ENCODE data around the gene IFITM2.
"Not testable (repeated sequence)": the region's sequence is repeated elsewhere in the genome, so short reads cannot be mapped to it uniquely, and the experiment has no call there.

Gene IFITM2

GRCh38 chr11:316031-316701 lies 8.6 kb downstream of the IFITM2 start:
- TF ChIP-seq LEF1 (IDR thresholded peaks at IDR 0.05; ENCODE audit: borderline replicate concordance) (no peak), SUZ12 (IDR thresholded peaks at IDR 0.05) (no peak), L3MBTL2 (conservative IDR thresholded peaks at IDR 0.05) (no peak), SP1 (IDR thresholded peaks at IDR 0.05) (no peak), FOXM1 (IDR thresholded peaks at IDR 0.05; ENCODE audit: borderline replicate concordance) (no peak), FOXK2 (IDR thresholded peaks at IDR 0.05) (no peak), CTBP1 (IDR thresholded peaks at IDR 0.05; ENCODE audit: borderline replicate concordance) (no peak), ELF4 (IDR thresholded peaks at IDR 0.05) (no peak), BHLHE40 (IDR thresholded peaks at IDR 0.05; ENCODE audit: borderline replicate concordance) (no peak), TARDBP (IDR thresholded peaks at IDR 0.05) (no peak), HDGF (IDR thresholded peaks at IDR 0.05; ENCODE audit: borderline replicate concordance) (no peak), ZNF384 (IDR thresholded peaks at IDR 0.05) (no peak), NFRKB (IDR thresholded peaks at IDR 0.05) (no peak), FOXA1 (IDR thresholded peaks at IDR 0.05) (no peak), ARNT (IDR thresholded peaks at IDR 0.05) (no peak)
- TF ChIP-seq, protein P1, sequence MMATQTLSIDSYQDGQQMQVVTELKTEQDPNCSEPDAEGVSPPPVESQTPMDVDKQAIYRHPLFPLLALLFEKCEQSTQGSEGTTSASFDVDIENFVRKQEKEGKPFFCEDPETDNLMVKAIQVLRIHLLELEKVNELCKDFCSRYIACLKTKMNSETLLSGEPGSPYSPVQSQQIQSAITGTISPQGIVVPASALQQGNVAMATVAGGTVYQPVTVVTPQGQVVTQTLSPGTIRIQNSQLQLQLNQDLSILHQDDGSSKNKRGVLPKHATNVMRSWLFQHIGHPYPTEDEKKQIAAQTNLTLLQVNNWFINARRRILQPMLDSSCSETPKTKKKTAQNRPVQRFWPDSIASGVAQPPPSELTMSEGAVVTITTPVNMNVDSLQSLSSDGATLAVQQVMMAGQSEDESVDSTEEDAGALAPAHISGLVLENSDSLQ (IDR thresholded peaks at IDR 0.05), result no peak
- POLR2A ChIA-PET, result interaction anchor here (1.6 kb wide), 1 partner anchor 13 kb away, joined by 5 read pairs; no protein-coding TSS in a partner anchor
- DNase-seq (ENCODE audit: extremely low spot score), result no peak
- CTCF ChIA-PET, result interaction anchor here (0.7 kb wide), 1 partner anchor 133 kb away, joined by 3 read pairs; no protein-coding TSS in a partner anchor

DNA sequence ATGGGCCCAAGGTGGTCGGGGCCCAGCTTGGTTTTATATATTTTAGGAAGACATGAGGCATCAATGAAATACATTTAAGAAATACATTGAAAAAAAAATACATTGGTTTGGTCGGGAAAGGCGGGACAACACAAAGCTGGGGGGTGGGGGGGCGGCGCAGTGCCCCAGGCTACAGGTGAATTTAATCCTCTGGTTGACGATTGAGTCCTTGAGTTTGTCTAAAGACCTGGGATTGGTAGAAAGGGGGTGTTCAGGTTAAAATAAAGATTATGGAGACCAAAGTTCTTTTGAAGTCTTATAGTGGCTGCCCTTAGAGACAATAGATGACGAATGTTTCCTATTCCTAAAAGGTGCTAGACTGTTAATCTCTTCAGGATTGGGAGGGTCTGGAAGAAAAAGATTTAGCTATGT lies 9.3 kb downstream of the IFITM2 start:
- TF ChIP-seq FOXA1 (IDR thresholded peaks at IDR 0.05), result no peak
- no peak for DNase-seq (ENCODE audit: extremely low spot score)
- ChIA-PET POLR2A (interaction anchor here (0.9 to 1.6 kb wide), 5 partner anchors 9 to 131 kb away, joined by 3 to 5 read pairs (median 4); partner anchors contain the start of genes BET1L, IFITM2 and RIC8A), CTCF (interaction anchor here (0.7 kb wide), 2 partner anchors 72 to 132 kb away, joined by 3 read pairs; no protein-coding TSS in a partner anchor)

DNA sequence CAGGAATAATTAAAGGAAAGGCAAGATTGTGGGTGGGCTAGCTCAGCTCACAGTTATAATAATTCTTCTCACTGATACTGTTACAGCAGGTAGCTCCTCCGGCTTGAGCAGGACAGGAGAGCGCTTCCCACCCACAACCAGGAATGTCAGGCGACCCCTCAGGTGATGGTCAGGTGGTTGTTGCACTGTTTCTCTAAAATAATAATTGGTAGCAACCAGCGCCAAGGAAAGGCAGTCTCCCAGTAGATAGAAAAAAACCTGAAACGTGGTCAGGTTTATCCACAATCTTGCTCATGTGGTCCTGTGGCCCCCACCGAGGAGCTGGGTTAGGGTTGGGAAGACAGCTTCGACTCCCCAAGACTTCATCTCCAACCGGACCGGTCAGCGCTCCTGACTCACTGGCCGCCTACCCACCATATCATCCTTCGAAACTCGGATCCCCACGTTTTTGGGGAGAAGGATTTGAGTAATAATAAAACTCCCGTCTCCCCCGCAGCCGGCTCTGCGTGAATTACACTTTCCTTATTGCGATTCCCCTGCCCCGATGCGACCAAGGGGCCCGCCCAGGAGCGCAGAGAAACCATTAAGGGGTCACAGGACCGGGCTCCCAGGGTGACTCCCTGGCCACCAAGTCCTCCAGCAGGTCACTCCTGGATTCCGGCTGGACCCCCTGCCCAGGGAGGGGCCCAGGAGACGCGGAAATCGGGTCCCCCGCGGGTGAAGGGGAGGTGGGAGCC lies 10.2 kb downstream of the IFITM2 start:
- DNase-seq (ENCODE audit: extremely low spot score); CTCF ChIA-PET: not testable (repeated sequence)
- POLR2A ChIA-PET, result interaction anchor here (0.9 to 1.6 kb wide), 5 partner anchors 10 to 130 kb away, joined by 3 to 5 read pairs (median 4); partner anchors contain the start of genes BET1L, IFITM2 and RIC8A

GRCh38 chr11:318405-319120 lies 10.9 kb downstream of the IFITM2 start:
- DNase-seq (ENCODE audit: extremely low spot score); CTCF ChIA-PET: not testable (repeated sequence)
- POLR2A ChIA-PET, result interaction anchor here (1.2 kb wide), 1 partner anchor 11 kb away, joined by 3 read pairs; the partner anchor contains the start of gene IFITM2

DNA sequence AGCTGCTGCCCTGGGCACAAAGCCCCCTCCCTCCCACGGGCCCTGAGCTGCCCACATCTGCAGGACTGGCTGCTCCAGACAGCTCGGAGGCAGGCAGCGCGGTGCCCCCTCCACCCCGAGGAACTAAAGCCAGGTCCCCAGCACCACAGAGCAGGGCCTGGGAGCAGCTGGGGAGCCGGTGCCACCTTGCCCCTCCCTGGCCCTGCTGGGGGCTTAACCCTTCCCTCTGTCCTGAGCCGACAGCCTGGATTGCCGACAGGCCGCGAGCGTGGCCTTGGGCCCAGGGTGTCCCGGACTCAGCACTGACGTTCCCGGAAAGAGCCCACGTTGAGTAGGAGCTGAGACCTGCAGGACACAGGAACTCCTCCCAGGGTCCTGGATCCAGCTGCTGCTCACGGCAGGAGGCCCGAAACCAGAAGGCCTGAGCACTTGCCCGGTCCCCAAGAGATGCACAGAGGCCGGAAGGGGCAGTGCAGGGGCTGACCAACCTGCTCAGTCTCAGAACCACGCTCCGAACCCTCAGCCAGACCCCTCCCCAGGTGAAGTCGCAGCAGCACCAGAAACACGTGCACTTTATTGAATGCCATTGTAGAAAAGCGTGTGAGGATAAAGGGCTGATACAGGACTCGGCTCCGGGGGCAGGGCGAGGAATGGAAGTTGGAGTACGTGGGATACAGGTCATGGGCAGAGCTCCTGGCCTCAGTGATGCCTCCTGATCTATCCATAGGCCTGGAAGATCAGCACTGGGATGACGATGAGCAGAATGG lies 11.7 kb downstream of the IFITM2 start:
- CTCF ChIA-PET, result interaction anchor here (0.6 kb wide), 1 partner anchor 328 kb away, joined by 5 read pairs; no protein-coding TSS in a partner anchor
- POLR2A ChIA-PET; DNase-seq (ENCODE audit: extremely low spot score): not testable (repeated sequence)

- POLR2A ChIA-PET; DNase-seq (ENCODE audit: extremely low spot score); CTCF ChIA-PET: not testable (repeated sequence)
These were observed 12.3 kb downstream of the IFITM2 start for GRCh38 chr11:319888-320273.

GRCh38 chr11:324156-324555 lies 16.5 kb downstream of the IFITM2 start:
- POLR2A ChIA-PET, result no interaction called here
- DNase-seq (ENCODE audit: extremely low spot score), result no peak
- CTCF ChIA-PET, result no interaction called here
- TF ChIP-seq TARDBP (IDR thresholded peaks at IDR 0.05) (no peak), NFRKB (IDR thresholded peaks at IDR 0.05) (no peak), ARNT (IDR thresholded peaks at IDR 0.05) (no peak), BHLHE40 (IDR thresholded peaks at IDR 0.05; ENCODE audit: borderline replicate concordance) (no peak), LEF1 (IDR thresholded peaks at IDR 0.05; ENCODE audit: borderline replicate concordance) (no peak), FOXA1 (IDR thresholded peaks at IDR 0.05) (no peak), FOXM1 (IDR thresholded peaks at IDR 0.05; ENCODE audit: borderline replicate concordance) (no peak), SP1 (IDR thresholded peaks at IDR 0.05) (no peak), CTBP1 (IDR thresholded peaks at IDR 0.05; ENCODE audit: borderline replicate concordance) (no peak), SUZ12 (IDR thresholded peaks at IDR 0.05) (no peak), L3MBTL2 (conservative IDR thresholded peaks at IDR 0.05) (no peak), HDGF (IDR thresholded peaks at IDR 0.05; ENCODE audit: borderline replicate concordance) (no peak), ZNF384 (IDR thresholded peaks at IDR 0.05) (no peak), FOXK2 (IDR thresholded peaks at IDR 0.05) (no peak), ELF4 (IDR thresholded peaks at IDR 0.05) (no peak)
- TF ChIP-seq, protein P1 (IDR thresholded peaks at IDR 0.05), result no peak

DNA sequence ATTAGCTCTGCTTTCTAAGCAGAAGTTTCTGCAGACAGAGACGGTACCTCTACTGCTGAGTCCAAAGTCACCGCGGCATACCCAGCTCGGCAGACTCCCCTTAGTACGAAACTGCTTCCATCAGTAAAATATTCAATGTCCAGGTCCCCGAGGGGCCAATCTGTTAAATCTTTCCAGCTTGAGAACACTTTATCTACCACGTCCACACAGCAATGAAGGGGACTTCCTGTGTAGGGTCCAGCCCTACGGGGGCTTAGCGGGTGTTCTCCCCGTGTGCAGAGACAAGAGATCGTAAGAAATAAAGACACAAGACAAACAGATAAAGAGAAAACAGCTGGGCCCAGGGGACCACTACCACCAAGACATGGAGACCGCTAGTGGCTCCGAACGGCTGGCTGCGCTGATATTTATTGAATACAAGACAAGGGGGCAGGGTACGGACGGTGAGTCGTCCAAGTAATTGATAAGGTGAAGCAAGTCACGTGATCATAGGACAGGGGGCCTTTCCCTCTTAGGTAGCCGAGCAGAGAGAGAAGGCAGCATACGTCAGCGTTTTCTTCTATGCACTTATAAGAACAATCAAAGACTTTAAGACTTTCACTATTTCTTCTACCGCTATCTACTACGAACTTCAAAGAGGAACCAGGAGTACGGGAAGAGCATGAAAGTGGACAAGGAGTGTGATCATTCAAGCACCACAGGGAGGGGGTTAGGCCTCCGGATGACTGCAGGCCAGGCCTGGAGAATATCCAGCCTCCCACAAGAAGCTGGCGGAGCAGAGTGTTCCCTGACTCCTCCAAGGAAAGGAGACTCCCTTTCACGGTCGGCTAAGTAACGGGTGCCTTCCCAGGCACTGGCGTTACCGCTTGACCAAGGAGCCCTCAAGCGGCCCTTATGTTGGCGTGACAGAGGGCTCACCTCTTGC lies 17.2 kb downstream of the IFITM2 start:
- DNase-seq (ENCODE audit: extremely low spot score); POLR2A ChIA-PET; CTCF ChIA-PET: not testable (repeated sequence)

Measured in HEK293T (cell line).